ENCODE results near the gene LASP1. TPM values are rescaled to one million over a fixed set of nuclear protein-coding genes. Genes with fewer than 3 reads are reported as not detected.
"Not testable (repeated sequence)": the region's sequence is repeated elsewhere in the genome, so short reads cannot be mapped to it uniquely, and the experiment has no call there.

The LASP1 gene
- total RNA-seq, 1 donor from 2014 or later, result 31.7 TPM

DNA sequence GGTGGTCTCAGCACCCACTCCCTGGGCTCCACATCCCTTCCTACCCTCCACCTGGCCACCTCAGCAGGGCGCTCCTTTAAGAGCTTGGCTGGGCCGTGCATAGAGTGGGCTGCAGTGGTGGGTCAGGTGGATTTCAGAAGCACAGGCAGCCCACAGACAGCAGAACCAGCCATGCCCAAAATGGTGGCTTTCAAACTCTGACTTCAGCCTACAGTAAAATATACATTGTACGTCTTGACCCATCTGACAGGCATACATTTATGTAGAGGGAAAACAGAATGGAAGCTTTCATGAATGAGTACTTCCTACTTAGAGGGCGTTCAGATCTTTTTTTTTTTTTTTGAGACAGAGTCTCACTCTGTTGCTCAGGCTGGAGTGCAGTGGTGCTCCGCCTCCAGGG is 29.6 kb downstream of the LASP1 start:
- intact Hi-C loops (cut with DNase I), result no loop called here
- DNase-seq (no peak), ATAC-seq (ENCODE audit: poor library complexity) (no peak)

DNA sequence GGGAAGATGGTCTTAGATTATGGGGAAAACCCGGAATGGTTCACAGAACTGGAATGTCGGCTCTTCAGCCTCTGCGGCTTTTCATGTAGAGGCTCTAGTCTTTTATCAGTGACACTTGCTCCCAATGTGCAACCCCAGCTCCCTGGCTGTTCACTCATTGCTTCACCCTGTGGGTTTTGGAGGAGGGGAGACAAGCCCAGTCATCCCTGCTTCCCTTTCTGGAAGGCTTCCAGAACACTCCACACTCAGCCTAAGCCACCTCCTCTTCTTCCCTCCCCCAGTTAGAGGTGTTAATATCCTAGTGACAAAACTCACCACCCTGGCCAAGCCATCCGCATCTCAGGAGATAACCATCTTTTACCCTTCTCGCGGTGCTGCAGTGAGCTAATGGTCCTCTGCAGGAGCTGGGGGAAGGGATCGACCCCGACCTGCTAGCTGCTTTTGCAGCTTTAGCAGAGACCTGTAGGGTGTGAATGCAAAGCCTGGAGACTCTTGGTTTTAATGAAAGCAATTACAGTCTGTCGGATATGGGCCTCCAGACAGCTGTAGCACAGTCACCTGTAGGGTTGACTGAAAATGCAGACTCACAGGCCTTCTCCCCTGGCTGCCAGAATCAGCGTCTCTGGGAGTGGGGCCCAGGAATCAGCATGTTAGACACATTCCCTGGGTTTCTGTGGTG is 31.3 kb downstream of the LASP1 start:
- intact Hi-C loops (cut with DNase I), result no loop called here
- no peak for DNase-seq
- ATAC-seq (ENCODE audit: poor library complexity), result peak; percentile 66

DNA sequence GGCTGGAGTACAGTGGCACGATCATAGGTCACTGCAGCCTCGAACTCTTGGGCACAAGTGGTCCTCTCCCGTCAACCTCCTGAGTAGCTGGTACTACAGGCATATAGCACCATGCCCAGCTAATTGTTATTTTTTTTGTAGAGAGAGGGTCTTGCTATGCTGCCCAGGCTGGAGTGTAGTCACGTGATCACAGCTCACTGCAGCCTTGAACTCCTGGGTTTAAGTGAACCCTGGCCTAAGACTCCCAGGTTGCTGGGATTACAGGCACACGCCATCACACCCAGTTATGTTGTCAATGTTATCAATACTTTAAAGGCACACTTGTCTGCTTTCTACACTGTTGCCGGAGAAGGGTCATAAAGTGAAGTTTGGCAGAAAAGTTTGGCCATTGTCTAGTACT is 33.5 kb downstream of the LASP1 start:
- no peak for DNase-seq
- intact Hi-C loops (cut with DNase I), result no loop called here
- no peak for ATAC-seq (ENCODE audit: poor library complexity)

DNA sequence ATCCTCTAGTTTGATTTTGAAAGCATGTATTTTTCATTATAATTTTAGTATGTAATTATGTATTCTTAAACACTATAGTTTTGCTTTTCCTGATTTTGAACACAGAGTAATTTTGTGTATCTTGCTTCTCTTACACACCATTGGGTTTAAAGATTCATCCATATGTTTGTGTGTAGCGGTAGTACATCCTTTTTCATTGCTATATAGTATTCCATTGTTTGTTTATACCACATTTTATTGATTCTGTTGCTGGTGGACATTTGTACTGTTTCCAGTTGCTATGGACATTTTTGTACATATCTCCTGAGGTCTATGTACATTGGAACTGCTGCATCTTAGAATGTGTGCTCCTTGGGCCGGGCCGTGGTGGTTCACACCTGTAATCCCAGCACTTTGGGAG is 35.0 kb downstream of the LASP1 start:
- DNase-seq, result no peak
- intact Hi-C loops (cut with DNase I), result no loop called here
- ATAC-seq (ENCODE audit: poor library complexity), result no peak

DNA sequence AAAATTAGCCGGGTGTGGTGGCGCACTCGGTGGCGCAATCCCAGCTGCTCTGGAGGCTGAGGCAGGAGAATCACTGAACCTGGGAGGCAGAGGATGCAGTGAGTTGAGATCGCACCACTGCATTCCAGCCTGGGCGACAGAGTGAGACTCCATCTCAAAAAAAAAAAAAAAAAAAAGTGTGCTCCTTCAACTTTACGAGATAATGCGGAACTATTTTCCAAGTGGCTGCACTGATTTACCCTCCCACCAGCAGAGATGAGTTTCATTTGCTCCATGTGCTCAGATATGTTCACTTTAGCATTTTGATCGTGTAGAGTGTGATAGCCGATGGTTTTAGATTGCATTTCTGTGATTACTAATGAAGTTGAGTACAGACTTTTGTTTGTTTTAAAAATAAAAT is 35.5 kb downstream of the LASP1 start:
- no peak for ATAC-seq (ENCODE audit: poor library complexity)
- intact Hi-C loops (cut with DNase I), result no loop called here

DNA sequence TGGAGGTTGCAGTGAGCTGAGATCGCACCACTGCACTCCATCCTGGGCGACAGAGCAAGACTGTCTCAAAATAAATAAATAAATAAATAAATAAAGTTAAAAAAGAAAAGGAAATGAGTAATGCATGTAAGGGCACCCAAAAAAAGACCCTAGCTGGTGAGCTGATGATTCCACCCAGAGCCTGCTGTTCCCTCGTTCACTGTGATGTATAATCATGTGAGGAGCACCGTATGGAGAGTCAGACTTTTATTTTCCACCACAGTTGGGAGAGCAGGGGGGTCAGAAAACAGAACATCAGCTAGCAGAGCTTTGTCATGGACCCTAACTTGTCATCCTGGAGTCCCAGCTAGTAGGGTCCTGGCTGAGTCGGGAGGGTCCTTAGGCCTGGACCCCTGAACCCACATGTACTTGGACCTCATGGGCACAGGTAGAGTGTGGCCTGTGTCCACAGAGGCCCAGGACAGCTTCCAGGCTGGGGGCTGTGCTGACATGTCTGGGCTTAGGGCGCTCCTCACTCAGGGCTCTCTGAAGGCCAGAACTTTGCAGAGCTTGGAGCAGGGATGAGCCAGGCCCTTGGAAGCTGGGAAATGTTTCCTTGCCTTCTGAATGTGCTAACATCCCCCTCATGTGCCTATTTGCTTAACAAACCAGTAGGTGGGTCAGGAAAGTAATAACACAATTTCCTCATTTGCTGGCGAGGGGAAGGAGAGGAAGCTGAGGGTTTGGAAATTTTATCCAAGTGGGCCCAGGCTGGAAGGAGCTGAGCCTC is 36.8 kb downstream of the LASP1 start:
- intact Hi-C loops (cut with DNase I), result no loop called here
- ATAC-seq (ENCODE audit: poor library complexity), result no peak
- peak; percentile 37 for DNase-seq

More for the DNA sequence above, 35.5 kb downstream of the LASP1 start:
- peak; percentile 24 for DNase-seq

DNA sequence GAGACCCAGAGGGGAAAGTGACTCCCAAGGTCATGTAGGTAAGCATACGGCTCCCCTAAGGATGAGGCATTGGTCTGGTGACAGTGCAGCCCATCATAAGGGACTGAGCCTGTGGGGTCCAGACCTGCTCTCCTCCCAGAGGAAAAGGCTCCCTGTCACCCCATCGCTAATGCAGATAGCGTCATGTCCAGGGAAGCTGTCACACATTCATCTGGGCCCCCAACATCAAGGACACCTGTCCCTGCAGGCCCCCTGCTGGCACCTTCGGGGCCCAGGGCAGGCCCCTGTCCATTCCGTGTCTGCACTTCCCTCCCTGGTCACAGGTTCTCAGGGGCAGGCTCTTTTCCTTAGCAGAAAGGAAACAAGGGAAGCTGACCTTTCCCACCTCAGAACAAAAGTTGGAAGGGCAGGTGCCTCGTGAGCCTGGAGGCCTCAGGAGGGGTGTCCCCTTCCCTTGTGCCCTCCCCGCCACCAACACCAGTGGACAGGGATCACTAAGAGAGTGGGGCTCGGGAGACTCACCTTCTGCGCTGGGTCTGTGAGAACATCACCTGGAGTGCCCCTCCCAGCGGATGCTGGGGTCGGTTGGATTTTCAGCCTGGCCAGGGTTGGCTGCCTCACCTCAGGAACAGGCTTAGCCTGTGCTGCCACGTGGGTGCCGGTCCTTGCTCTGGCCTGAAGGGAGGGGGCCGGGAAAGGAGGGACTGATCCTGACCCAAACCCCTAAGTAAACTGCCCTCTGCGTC is 38.2 kb downstream of the LASP1 start:
- intact Hi-C loops (cut with DNase I), result no loop called here
- DNase-seq, result peak; percentile 36
- no peak for ATAC-seq (ENCODE audit: poor library complexity)

DNA sequence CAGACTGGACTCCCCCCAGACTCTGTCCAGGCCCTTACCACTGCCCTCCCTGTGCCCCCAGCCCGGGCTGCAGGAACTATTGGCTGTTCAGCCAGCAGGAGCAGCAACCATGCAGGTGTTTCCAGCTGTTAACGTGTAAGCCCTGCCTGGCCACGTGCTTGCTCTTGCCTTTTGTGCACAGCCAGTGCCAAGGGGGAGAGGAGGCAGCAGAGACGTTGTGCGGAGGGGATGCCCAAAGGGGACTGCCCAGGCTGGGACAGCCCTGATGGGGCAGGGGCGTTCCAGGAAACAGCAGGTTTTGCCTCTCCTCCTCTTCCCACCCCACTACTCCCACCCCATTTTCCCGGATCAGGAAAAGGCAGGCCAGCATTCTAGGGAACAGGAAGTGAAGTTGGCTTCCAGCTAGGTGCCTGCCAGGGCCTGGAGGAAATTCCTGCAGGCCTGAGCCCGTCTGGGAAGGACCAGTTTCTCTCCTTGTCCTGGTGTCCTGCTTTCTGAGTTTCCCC is 38.9 kb downstream of the LASP1 start:
- ATAC-seq (ENCODE audit: poor library complexity) (peak; percentile 9), DNase-seq (peak; percentile 38)
- intact Hi-C loops (cut with DNase I), result no loop called here

DNA sequence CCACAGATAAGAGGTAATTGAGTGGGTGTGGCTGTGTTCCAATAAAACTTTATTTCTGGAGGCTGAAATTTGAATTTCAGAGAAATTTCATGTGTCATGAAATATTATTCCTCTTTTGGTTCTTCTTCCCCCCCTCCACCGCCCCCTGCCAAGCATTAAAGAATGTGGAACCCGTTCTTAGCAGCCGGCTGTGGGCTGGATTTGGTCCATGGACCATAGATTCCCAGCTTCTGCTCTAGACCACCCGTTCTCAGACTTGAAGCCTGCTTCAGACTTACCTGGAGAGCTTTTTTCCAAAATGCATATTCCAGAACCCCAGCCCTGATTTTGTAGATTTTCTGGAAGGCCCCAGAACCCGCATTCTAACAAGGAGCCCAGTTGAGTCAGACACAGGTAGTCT is 40.5 kb downstream of the LASP1 start:
- ATAC-seq (ENCODE audit: poor library complexity), result no peak
- intact Hi-C loops (cut with DNase I), result no loop called here
- DNase-seq, result no peak

DNA sequence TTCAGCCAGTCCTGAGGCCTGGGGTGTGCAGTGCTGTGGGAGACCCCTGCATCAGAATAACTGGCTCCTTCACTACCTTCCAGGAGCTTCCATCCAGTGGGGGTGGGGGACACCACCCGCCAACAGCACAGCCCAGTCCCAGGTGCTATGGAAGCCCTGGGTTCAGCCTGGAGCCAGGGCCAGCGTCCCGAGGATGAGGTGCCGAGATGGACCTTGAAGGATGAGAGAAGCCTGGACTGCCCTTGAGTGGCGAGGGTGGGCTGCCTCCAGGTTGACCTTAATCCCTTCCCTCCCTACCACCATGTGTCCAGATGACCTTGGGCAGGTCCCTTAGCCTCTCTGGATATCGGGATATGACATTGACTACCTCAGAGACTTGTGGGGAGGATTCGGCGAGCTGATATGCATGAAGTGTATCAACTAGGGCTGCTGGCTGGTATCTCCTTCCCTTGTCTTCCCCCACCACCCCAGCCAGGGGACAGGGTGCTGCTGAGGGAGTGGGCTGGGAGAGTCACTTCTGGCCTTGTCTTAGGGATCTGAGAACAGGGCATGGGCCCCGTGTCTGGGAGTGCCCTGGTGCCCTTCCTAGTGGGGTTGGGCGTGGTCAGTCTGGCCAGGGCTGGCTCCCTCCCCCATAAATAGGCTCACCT is 41.3 kb downstream of the LASP1 start:
- intact Hi-C loops (cut with DNase I), result no loop called here
- ATAC-seq (ENCODE audit: poor library complexity) (no peak), DNase-seq (peak; percentile 38)

DNA sequence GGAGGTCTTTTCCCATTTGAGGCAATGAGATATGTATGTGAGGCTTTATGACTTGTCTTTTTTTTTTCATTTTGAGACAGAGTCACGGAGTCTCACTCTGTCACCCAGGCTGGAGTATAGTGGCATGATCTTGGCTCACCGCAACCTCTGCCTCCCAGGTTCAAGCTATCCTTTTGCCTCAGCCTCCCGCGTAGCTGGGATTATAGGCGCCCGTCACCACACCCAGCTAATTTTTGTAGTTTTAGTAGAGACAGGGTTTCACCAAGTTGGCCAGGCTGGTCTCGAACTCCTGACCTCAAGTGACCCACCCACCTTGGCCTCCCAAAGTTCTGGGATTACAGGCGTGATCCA is 41.8 kb downstream of the LASP1 start:
- ATAC-seq (ENCODE audit: poor library complexity); intact Hi-C loops (cut with DNase I): not testable (repeated sequence)
- DNase-seq, result peak; percentile 19

DNA sequence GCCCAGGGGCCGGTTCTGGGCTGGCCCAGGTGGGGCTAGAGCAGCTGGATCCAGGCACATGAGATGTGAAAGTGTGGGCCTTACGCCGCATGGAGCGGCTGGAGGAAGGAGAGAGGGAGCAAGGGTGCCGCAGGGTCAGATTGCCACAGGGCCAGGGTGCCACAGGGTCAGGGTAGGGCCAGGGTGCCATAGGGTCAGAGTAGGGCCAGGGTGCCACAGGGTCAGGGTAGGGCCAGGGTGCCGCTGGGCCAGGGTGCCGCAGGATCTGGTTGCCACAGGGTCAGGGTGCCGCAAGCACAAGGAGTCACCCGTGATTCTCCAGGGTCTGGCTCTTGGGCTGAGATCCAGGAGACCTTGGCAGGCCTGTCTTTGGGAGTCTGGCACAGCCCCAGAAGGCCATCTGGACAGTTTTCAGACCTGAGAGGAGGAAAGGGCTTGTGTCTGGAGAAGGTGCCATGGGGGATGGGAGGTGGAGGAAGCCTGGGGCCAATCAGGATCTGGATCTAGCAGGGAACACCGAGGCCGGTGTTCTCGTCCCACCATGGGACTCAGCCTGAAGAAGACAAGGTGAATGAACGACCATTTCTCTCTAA is 42.5 kb downstream of the LASP1 start:
- DNase-seq (peak; percentile 78), ATAC-seq (ENCODE audit: poor library complexity) (peak; percentile 73)
- intact Hi-C loops (cut with DNase I), result no loop called here

DNA sequence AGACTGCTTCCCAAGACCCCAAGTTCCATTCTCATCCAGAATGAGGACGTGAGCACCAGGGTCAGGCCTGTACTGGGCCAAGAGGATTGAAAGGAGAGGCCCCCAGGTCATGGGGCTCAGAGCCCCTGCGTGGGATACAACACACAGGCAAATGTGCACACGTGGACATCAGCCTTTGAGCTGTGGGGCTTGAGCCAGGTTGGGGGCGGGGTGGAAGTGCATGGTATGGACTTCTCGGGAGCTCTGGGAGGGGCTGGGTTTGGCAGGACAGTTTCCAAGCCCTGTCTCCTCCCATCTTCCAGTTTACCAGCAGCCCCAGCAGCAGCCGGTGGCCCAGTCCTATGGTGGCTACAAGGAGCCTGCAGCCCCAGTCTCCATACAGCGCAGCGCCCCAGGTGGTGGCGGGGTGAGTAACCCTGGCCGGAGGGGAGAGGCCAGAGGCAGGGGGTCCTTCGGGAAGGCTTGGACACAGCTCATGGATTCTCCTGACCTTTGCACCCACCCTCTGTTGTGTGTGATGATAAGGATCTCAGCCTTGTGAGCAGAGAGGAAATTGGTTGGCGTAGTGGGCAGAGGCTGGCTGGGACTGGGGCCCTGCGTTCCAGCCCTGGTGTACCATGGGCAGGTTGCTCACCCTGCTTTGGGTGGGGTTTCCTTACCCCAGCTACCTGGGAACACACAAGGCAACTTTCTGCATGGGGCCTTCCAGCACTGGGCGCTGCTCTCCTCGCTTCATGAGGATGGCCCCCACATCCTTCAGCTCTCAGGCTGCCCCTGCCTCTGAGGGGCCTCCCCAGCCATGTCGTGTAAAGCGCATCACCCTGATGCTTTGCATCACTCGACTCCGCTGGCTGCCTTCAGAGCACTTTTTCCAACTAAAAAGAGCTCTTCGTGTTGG is 45.1 kb downstream of the LASP1 start:
- intact Hi-C loops (cut with DNase I), result no loop called here
- DNase-seq (peak; percentile 41), ATAC-seq (ENCODE audit: poor library complexity) (no peak)

DNA sequence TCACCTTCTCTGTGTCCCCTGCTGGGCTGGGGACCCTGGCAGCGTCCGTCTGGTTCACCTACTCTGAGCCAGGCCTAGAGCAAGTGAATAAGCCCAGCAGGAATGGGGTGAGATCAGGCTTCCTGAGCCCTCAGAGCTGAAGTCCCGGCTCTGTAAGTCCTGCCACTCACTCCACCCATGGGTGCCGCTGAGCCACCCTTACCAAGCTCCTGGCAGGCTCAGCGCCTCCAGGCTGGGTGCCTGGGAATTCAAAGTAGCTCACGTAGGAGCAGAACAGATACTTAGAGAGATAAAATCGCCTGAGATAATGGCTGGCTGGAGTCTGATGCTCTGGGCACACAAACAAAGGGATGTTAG is 45.8 kb downstream of the LASP1 start:
- DNase-seq (no peak), ATAC-seq (ENCODE audit: poor library complexity) (no peak)
- intact Hi-C loops (cut with DNase I), result no loop called here

DNA sequence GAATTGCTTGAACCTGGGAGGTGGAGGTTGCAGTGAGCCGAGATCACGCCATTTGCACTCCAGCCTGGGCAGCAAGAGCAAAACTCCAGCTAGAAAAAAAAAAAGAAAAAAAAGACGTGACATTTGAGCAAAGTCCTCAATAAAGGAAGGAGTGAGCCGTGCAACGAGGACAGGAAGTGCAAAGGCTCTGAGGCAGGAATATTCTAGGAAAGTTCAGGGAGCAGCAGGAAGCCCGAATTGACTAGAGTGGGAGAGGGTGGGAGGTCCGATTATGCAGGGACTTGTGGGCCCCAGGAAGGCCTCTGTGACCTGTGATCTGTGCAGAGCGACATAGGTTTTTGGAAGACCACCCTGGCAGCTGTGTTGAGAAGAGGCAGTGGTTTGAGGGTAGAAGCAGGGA is 46.9 kb downstream of the LASP1 start:
- DNase-seq, result no peak
- intact Hi-C loops (cut with DNase I), result no loop called here

DNA sequence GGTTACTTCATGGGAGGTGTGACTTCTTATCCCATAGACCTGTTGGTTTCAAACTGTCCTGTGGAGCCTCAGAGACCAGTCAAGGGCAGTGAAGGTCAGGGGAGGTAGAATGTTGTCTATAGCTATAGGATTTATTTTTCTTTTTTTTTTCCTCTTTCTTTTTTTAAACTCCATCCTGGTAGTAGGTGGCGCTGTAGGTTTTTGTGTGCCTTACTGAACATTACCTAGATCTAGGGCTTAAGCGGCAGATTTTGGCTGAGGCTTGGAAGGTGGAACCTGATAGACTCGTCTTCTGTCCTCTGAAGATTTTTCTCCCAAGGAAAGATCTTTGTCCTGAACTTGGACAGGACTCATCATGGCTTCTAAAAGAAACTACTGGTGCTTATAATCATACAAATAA is 47.4 kb downstream of the LASP1 start:
- DNase-seq (no peak), ATAC-seq (ENCODE audit: poor library complexity) (no peak)
- intact Hi-C loops (cut with DNase I), result no loop called here

More for the DNA sequence above, 46.9 kb downstream of the LASP1 start:
- no peak for ATAC-seq (ENCODE audit: poor library complexity)

DNA sequence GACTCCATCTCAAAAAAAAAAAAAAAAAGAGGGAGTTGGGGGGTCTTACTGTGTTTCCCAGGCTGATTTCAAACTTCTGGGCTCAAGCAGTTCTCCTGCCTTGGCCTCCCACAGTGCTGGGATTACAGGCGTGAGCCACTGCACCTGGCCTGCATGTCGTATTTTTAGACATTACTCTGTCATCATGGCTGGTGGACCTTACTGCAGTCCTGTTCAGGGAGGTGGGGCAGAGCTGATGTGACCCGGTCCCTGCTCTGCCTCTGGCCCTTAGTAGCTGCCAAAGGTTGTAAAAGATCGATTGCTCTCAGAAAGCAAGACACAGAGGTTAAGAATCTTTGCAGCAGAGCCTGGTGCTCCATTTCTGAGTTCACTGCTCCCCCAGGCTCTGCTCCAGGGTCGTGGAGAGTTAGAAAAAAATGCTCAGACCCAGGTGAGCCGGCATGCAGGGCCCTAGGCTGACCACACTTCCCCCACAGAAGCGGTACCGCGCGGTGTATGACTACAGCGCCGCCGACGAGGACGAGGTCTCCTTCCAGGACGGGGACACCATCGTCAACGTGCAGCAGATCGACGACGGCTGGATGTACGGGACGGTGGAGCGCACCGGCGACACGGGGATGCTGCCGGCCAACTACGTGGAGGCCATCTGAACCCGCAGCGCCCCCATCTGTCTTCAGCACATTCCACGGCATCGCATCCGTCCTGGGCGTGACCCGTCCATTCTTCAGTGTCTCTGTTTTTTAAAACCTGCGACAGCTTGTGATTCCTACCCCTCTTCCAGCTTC is 48.5 kb downstream of the LASP1 start:
- intact Hi-C loops (cut with DNase I), result no loop called here
- ATAC-seq (ENCODE audit: poor library complexity), result no peak

More for the DNA sequence above, 48.5 kb downstream of the LASP1 start:
- peak; percentile 46 for DNase-seq
